DLD1 (cell line): ENCODE data around the gene SUPT3H.

Experiments used
- in situ Hi-C: cut with HindIII; loops from 2 replicates; pipeline ENCODE4 v1.10.0; 2017; ENCODE audit warnings: low sequenced_read_pairs

Gene SUPT3H

GRCh38 chr6:45377554-45378333 is at the start of gene SUPT3H:
TSS of gene SUPT3H (minus strand) at chr6:45377934.
- in situ Hi-C loops = loop anchor here (25.0 kb wide), 1 partner anchor 715 kb away; no protein-coding TSS in a partner anchor

- in situ Hi-C loops = no loop called here
Observed at GRCh38 chr6:45426251-45426650, 48.5 kb upstream of the SUPT3H start.

- in situ Hi-C loops = no loop called here
Observed at GRCh38 chr6:45424451-45424861, 46.7 kb upstream of the SUPT3H start.

GRCh38 chr6:45423824-45424450 is 46.2 kb upstream of the SUPT3H start:
- in situ Hi-C loops = no loop called here

GRCh38 chr6:45423111-45423823 is 45.5 kb upstream of the SUPT3H start:
- in situ Hi-C loops = no loop called here

- in situ Hi-C loops = no loop called here
Observed at GRCh38 chr6:45422503-45423110, 44.9 kb upstream of the SUPT3H start.

GRCh38 chr6:45421709-45422502 is 44.2 kb upstream of the SUPT3H start:
- in situ Hi-C loops = no loop called here

GRCh38 chr6:45420909-45421708 is 43.4 kb upstream of the SUPT3H start:
- in situ Hi-C loops = no loop called here

GRCh38 chr6:45420083-45420908 is 42.6 kb upstream of the SUPT3H start:
- in situ Hi-C loops = no loop called here

- in situ Hi-C loops = no loop called here
Observed at GRCh38 chr6:45419571-45420082, 41.9 kb upstream of the SUPT3H start.

GRCh38 chr6:45417436-45417835 is 39.7 kb upstream of the SUPT3H start:
- in situ Hi-C loops = no loop called here

GRCh38 chr6:45416700-45417099 is 39.0 kb upstream of the SUPT3H start:
- in situ Hi-C loops = no loop called here

GRCh38 chr6:45415788-45416518 is 38.2 kb upstream of the SUPT3H start:
- in situ Hi-C loops = no loop called here

- in situ Hi-C loops = no loop called here
Observed at GRCh38 chr6:45415315-45415714, 37.6 kb upstream of the SUPT3H start.

- in situ Hi-C loops = no loop called here
Observed at GRCh38 chr6:45411959-45412358, 34.2 kb upstream of the SUPT3H start.

GRCh38 chr6:45400021-45400420 is 22.3 kb upstream of the SUPT3H start:
- in situ Hi-C loops = no loop called here

- in situ Hi-C loops = loop anchor here (25.0 kb wide), 1 partner anchor 736 kb away; no protein-coding TSS in a partner anchor
Observed at GRCh38 chr6:45398075-45398813, 20.5 kb upstream of the SUPT3H start.
